ENCODE measurements around the gene OR52B6.

The OR52B6 gene, protein sequence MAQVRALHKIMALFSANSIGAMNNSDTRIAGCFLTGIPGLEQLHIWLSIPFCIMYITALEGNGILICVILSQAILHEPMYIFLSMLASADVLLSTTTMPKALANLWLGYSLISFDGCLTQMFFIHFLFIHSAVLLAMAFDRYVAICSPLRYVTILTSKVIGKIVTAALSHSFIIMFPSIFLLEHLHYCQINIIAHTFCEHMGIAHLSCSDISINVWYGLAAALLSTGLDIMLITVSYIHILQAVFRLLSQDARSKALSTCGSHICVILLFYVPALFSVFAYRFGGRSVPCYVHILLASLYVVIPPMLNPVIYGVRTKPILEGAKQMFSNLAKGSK

DNA sequence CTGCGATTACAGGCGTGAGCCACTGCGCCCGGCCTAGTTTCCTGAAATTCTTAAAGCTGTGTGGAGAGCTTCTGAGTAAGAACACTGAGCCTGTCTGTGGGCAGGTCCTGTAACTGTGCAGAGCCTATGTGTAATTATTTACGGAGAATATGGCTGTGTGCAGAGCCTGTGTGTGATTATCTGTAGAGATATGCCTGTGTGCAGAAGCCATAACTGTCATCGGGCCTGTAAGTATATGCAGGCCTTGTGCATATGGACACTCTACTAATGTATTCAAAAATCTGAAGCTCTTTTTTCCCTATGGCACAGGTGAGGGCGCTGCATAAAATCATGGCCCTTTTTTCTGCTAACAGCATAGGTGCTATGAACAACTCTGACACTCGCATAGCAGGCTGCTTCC lies at the start of gene OR52B6:
Gene OR52B6 (plus strand): TSS at position 301 of the 400 bp plus-strand sequence. CDS start 0 bp downstream, at position 301.
- no peak for DNase-seq (ENCODE audit: extremely low spot score)
- no peak for TF ChIP-seq TARDBP (IDR thresholded peaks at IDR 0.05)
- no peak for TF ChIP-seq L3MBTL2 (conservative IDR thresholded peaks at IDR 0.05)
- TF ChIP-seq SUZ12 (IDR thresholded peaks at IDR 0.05), result no peak
- TF ChIP-seq ARNT (IDR thresholded peaks at IDR 0.05), result no peak
- TF ChIP-seq ELF4 (IDR thresholded peaks at IDR 0.05), result no peak
- TF ChIP-seq ZNF384 (IDR thresholded peaks at IDR 0.05), result no peak
- TF ChIP-seq FOXK2 (IDR thresholded peaks at IDR 0.05), result no peak
- no peak for TF ChIP-seq FOXA1 (IDR thresholded peaks at IDR 0.05)
- no peak for TF ChIP-seq BHLHE40 (IDR thresholded peaks at IDR 0.05; ENCODE audit: borderline replicate concordance)
- TF ChIP-seq NFRKB (IDR thresholded peaks at IDR 0.05), result no peak
- no peak for TF ChIP-seq HDGF (IDR thresholded peaks at IDR 0.05; ENCODE audit: borderline replicate concordance)
- TF ChIP-seq LEF1 (IDR thresholded peaks at IDR 0.05; ENCODE audit: borderline replicate concordance), result no peak
- no peak for TF ChIP-seq CTBP1 (IDR thresholded peaks at IDR 0.05; ENCODE audit: borderline replicate concordance)
- TF ChIP-seq SP1 (IDR thresholded peaks at IDR 0.05), result no peak
- no peak for TF ChIP-seq FOXM1 (IDR thresholded peaks at IDR 0.05; ENCODE audit: borderline replicate concordance)
- TF ChIP-seq, protein P1, sequence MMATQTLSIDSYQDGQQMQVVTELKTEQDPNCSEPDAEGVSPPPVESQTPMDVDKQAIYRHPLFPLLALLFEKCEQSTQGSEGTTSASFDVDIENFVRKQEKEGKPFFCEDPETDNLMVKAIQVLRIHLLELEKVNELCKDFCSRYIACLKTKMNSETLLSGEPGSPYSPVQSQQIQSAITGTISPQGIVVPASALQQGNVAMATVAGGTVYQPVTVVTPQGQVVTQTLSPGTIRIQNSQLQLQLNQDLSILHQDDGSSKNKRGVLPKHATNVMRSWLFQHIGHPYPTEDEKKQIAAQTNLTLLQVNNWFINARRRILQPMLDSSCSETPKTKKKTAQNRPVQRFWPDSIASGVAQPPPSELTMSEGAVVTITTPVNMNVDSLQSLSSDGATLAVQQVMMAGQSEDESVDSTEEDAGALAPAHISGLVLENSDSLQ (IDR thresholded peaks at IDR 0.05), result no peak
- CTCF ChIA-PET, result no interaction called here
- POLR2A ChIA-PET, result no interaction called here

DNA sequence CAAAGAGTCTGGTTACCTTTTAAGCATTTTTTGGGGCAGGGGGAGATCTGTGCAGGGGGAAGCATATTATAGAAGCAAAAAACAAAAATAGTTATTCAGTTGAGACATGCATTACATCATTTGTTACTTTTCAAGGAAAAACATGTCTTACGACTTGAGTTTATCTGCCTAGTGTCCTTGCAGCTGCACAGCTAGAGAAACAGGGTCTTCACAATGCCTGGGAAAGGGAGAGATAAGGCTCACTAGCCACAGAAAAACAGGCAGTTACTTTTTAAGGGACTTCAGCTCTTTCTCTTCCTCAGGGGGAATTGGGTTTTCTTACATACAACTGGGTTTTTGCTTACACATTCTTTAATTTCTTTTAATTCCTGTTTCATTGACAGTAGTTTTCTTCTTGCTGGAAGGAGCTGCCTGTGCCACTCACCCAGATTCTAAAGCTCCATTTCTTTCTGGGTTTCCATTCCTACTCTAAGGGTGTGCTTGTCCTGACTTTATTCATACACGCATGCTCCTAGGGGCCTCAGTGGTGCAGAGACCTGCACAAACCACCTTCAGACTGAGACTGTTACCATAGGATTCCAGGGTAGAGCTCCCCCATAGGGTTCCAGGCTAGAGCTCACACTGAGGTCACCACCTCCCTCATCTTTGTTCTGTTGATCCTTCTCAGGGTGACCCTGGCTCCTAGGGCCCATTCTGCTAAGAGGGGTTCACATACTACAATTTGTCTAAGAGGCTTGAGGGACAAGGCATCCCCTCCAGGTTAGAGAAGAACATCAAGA lies 49.4 kb upstream of the OR52B6 start:
- TF ChIP-seq HDGF (IDR thresholded peaks at IDR 0.05; ENCODE audit: borderline replicate concordance) (no peak), ARNT (IDR thresholded peaks at IDR 0.05) (no peak), ZNF384 (IDR thresholded peaks at IDR 0.05) (no peak), FOXM1 (IDR thresholded peaks at IDR 0.05; ENCODE audit: borderline replicate concordance) (no peak)
- ChIA-PET CTCF (no interaction called here), POLR2A (no interaction called here)
- no peak for DNase-seq (ENCODE audit: extremely low spot score)

DNA sequence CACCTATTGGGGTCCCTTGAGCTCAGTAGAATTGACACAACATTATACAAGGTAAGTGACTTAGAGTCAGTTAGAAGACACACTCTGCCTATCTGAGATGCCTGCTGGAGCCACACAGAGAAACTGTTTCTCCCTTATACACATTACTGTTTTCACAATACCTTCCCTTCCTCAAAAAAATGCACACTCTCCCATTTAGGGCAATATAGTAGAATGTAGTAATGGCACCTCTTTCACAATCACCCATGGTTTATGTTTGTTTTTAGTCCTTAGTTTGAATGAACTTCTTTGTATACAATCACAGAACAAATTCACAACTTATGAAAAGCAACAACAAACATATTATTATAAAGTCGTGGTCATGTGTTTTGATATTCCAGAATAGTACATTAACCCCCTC lies 46.6 kb upstream of the OR52B6 start:
- CTCF ChIA-PET, result no interaction called here
- TF ChIP-seq CTBP1 (IDR thresholded peaks at IDR 0.05; ENCODE audit: borderline replicate concordance) (no peak), ARNT (IDR thresholded peaks at IDR 0.05) (no peak), LEF1 (IDR thresholded peaks at IDR 0.05; ENCODE audit: borderline replicate concordance) (no peak), BHLHE40 (IDR thresholded peaks at IDR 0.05; ENCODE audit: borderline replicate concordance) (no peak), TARDBP (IDR thresholded peaks at IDR 0.05) (no peak), ZNF384 (IDR thresholded peaks at IDR 0.05) (no peak), HDGF (IDR thresholded peaks at IDR 0.05; ENCODE audit: borderline replicate concordance) (no peak), FOXA1 (IDR thresholded peaks at IDR 0.05) (no peak), FOXK2 (IDR thresholded peaks at IDR 0.05) (no peak), FOXM1 (IDR thresholded peaks at IDR 0.05; ENCODE audit: borderline replicate concordance) (no peak), NFRKB (IDR thresholded peaks at IDR 0.05) (no peak), SUZ12 (IDR thresholded peaks at IDR 0.05) (no peak), ELF4 (IDR thresholded peaks at IDR 0.05) (no peak), L3MBTL2 (conservative IDR thresholded peaks at IDR 0.05) (no peak), SP1 (IDR thresholded peaks at IDR 0.05) (no peak)
- TF ChIP-seq, protein P1 (IDR thresholded peaks at IDR 0.05), result no peak
- no peak for DNase-seq (ENCODE audit: extremely low spot score)
- POLR2A ChIA-PET, result no interaction called here

DNA sequence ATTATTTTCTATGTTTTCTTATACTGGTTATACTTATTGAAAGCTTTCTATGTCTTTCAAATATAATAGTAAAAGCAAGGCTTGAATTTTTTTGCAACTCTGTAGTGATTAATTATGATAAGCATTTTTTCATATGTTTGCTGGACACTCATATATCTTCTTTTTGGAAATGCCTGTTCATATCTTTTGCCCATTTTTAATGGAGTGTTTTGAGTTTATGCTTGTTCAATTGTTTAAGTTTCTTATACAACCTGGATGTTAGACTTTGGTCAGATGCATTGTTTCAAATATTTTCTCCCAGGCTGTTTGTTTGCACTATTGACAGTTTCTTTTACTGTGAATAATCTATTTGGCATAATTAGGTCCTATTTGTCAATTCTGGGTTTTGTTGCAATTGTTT lies 44.2 kb upstream of the OR52B6 start:
- ChIA-PET POLR2A (no interaction called here), CTCF (interaction anchor here (0.5 kb wide), 1 partner anchor 1990 kb away, joined by 4 read pairs; no protein-coding TSS in a partner anchor)

DNA sequence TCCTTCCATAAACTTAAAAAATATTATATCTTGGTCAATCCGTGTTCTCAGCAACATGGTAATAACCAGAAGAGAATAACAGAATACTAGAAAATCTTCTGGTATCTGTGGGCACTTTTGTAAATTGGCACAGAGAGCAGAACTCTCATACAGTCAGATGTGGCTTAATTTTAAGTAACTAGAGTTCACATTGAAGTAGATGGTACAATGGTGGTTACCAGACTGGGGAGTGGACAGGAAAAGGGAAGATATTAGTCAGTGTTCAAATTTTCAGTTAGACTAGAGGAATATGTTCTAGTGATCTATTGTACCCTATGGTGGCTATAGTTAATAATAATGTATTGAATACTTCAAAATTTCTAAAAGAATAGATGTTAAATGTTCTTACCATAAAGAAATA lies 39.2 kb upstream of the OR52B6 start:
- no peak for DNase-seq (ENCODE audit: extremely low spot score)
- ChIA-PET POLR2A (no interaction called here), CTCF (no interaction called here)
- TF ChIP-seq FOXM1 (IDR thresholded peaks at IDR 0.05; ENCODE audit: borderline replicate concordance), result no peak
- TF ChIP-seq FOXA1 (IDR thresholded peaks at IDR 0.05), result no peak
- TF ChIP-seq NFRKB (IDR thresholded peaks at IDR 0.05), result no peak
- no peak for TF ChIP-seq BHLHE40 (IDR thresholded peaks at IDR 0.05; ENCODE audit: borderline replicate concordance)
- no peak for TF ChIP-seq CTBP1 (IDR thresholded peaks at IDR 0.05; ENCODE audit: borderline replicate concordance)
- no peak for TF ChIP-seq SP1 (IDR thresholded peaks at IDR 0.05)
- no peak for TF ChIP-seq HDGF (IDR thresholded peaks at IDR 0.05; ENCODE audit: borderline replicate concordance)
- no peak for TF ChIP-seq TARDBP (IDR thresholded peaks at IDR 0.05)
- no peak for TF ChIP-seq L3MBTL2 (conservative IDR thresholded peaks at IDR 0.05)
- no peak for TF ChIP-seq LEF1 (IDR thresholded peaks at IDR 0.05; ENCODE audit: borderline replicate concordance)
- no peak for TF ChIP-seq FOXK2 (IDR thresholded peaks at IDR 0.05)
- TF ChIP-seq, protein P1 (IDR thresholded peaks at IDR 0.05), result no peak
- no peak for TF ChIP-seq ARNT (IDR thresholded peaks at IDR 0.05)
- TF ChIP-seq SUZ12 (IDR thresholded peaks at IDR 0.05), result no peak
- no peak for TF ChIP-seq ZNF384 (IDR thresholded peaks at IDR 0.05)
- TF ChIP-seq ELF4 (IDR thresholded peaks at IDR 0.05), result no peak

More for the DNA sequence above, 44.2 kb upstream of the OR52B6 start:
- DNase-seq (ENCODE audit: extremely low spot score), result no peak
- TF ChIP-seq TARDBP (IDR thresholded peaks at IDR 0.05) (no peak), L3MBTL2 (conservative IDR thresholded peaks at IDR 0.05) (no peak), ELF4 (IDR thresholded peaks at IDR 0.05) (no peak), BHLHE40 (IDR thresholded peaks at IDR 0.05; ENCODE audit: borderline replicate concordance) (no peak), NFRKB (IDR thresholded peaks at IDR 0.05) (no peak), CTBP1 (IDR thresholded peaks at IDR 0.05; ENCODE audit: borderline replicate concordance) (no peak), ARNT (IDR thresholded peaks at IDR 0.05) (no peak), HDGF (IDR thresholded peaks at IDR 0.05; ENCODE audit: borderline replicate concordance) (no peak), SP1 (IDR thresholded peaks at IDR 0.05) (no peak), LEF1 (IDR thresholded peaks at IDR 0.05; ENCODE audit: borderline replicate concordance) (no peak)
